ENCODE data around the gene RPTN.

RPTN gene, protein sequence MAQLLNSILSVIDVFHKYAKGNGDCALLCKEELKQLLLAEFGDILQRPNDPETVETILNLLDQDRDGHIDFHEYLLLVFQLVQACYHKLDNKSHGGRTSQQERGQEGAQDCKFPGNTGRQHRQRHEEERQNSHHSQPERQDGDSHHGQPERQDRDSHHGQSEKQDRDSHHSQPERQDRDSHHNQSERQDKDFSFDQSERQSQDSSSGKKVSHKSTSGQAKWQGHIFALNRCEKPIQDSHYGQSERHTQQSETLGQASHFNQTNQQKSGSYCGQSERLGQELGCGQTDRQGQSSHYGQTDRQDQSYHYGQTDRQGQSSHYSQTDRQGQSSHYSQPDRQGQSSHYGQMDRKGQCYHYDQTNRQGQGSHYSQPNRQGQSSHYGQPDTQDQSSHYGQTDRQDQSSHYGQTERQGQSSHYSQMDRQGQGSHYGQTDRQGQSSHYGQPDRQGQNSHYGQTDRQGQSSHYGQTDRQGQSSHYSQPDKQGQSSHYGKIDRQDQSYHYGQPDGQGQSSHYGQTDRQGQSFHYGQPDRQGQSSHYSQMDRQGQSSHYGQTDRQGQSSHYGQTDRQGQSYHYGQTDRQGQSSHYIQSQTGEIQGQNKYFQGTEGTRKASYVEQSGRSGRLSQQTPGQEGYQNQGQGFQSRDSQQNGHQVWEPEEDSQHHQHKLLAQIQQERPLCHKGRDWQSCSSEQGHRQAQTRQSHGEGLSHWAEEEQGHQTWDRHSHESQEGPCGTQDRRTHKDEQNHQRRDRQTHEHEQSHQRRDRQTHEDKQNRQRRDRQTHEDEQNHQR

GRCh38 chr1:152159144-152159543, at the start of gene RPTN:
Gene RPTN, minus strand, starts transcription at chr1:152159228. Its CDS starts 1,339 bp downstream, at chr1:152157889.
- no peak for DNase-seq

DNA sequence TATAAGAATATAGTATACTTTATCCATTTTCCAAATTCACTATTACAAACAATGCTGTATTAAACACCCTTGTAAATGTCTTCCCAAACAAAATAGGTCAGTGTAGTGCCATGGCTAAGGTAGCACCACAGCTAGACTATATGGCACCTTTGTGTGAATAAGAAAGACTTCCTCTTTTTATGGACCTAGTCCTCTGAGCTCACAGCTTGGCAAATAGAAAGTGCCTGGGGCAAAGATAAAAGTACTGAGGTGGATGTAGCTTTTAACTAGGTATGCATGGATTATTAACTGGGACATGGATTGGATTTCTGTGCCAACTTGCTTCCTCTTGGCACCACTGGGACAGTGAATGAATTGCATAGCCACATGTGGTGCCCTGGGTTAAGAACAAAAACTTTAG, 40.0 kb upstream of the RPTN start:
- no peak for DNase-seq

GRCh38 chr1:152197361-152197941, 38.4 kb upstream of the RPTN start:
- DNase-seq, result no peak

GRCh38 chr1:152191711-152192110, 32.7 kb upstream of the RPTN start:
- no peak for DNase-seq

DNA sequence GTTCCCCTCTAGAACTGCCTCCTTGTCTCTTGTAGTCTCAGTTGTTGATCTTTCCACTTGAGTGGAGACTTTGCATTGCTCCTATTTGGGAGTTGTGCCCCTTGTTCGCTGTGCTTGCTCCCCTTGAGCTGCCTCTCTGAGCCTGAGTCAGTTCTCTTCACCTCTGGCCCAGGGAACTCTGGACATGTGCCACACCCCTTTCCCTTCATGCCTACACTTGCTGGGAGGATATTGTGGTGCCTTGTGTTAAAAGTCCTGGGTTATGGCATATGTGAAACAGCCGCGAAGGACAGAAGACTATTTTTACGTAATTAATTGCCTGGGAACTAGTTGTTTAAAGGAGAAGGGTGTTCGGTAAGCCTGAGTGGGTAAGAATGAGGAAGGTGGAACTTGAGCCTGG, 32.2 kb upstream of the RPTN start:
- DNase-seq, result no peak

GRCh38 chr1:152190589-152190988, 31.6 kb upstream of the RPTN start:
- no peak for DNase-seq

- peak; percentile 44 for DNase-seq
Measured at GRCh38 chr1:152189657-152190442, 30.8 kb upstream of the RPTN start.

GRCh38 chr1:152188673-152189591, 29.9 kb upstream of the RPTN start:
- peak; percentile 70 for DNase-seq

GRCh38 chr1:152186556-152187285, 27.7 kb upstream of the RPTN start:
- no peak for DNase-seq

DNA sequence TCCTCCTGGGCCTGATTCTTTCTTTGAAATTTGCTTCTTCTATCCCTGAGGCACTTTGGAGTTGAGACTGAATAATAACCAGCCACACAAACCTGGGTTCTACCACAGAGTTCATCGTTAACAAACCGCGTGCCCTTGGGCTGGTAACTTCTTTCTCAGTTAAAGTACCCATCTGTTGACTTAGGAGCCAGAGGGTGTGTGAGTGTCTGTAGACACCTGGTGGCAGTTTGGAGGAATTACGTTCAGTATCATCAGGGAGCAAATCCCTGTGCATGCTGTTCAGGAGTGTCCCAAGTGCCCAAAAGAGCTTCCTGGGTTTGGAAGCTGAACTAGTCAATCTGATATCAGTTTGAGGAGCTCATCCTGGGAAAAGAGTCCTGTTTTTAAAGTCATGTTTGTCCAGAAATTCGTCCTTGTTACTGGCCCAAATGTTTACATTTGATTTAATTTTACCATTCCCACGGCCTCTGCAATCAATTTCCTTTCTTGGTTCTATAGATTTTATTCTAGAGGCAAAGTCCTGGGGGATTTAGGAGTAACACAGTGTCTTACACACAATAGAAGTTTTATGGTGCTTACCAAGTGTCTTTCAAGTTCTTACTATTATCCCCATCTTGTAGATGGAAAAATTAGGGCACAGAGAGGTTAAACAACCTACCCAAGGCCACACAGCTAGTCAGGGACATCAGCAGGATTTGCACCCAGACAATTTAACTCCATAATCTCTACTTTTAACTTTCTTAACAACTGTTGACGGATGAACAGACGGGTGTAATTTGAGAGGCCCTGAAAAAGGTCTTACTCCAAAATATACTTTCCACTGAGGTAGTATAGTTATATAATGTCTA, 26.7 kb upstream of the RPTN start:
- peak; percentile 23 for DNase-seq

GRCh38 chr1:152182944-152183361, 23.9 kb upstream of the RPTN start:
- no peak for DNase-seq

- DNase-seq, result no peak
Measured at GRCh38 chr1:152182431-152182830, 23.4 kb upstream of the RPTN start.

DNA sequence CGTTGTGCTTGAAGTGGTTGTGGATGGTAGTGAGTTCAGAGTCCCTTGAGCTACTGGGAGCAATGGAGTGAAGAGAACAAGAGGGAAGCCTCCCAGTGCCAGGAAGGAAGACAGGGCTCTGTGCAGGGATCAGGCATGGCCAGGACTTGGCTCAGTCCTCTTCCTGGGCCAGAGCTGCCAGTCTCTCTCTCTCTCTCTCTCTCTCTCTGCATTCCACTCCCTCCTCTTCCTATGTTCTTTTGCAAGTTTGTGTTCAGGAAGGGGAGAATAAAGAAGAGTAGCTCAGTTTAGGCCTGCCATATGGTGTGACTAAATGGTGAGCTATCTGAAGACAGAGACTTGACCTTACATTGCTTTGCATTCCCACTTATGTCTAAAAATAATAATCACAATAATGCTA, 20.5 kb upstream of the RPTN start:
- no peak for DNase-seq

- DNase-seq, result no peak
Measured at GRCh38 chr1:152170287-152170905, 11.4 kb upstream of the RPTN start.

GRCh38 chr1:152169366-152170025, 10.5 kb upstream of the RPTN start:
- no peak for DNase-seq

DNA sequence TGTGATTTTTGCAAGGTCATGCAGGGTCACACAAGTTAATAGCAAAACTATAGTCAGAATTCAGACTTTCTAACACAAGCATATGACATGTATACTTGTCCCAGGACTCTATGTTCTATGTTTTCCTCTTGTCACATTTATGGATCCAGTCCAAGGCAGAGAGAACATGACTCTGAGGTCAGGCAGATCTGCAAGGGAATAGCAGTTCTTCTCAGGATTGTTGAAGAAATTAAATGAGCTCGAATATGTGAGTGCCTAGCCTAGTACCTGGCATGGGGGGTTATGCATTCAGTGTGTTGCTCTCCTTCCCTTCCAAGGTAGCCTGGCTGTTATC, 9.5 kb upstream of the RPTN start:
- DNase-seq, result no peak

DNA sequence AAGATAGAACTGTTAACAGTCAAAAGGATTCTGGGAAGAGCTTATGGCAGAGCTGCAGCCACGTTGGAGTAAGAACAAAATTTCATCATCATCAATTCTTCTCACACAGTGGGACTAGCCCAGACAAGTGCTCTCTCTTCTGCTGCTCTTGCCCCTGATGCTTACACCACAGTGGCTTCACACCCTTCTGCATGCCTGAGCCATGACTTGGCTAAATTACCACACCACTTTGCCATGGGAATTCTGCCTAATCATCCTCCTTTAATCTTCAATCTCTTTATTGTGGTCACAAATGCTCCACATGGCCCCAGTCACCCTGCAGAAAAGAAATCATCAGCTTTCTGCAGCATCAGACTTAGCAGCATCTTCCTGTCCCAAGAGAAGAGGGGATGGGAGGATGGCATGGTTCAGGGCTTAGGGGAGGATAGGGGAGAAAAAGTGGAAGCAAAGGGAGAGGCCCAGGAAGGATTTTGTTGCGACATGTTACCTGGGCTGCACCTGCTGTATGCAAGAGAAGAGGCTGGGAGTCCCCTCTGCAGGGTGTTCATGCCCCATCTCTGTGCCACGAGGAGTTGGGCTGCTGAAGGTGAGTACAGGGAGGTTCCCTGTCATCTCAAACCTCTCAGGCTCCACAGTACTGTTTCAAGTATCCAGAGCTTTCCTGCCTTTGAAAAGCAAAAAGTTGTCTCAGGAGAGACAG, 9.0 kb upstream of the RPTN start:
- DNase-seq, result no peak

DNA sequence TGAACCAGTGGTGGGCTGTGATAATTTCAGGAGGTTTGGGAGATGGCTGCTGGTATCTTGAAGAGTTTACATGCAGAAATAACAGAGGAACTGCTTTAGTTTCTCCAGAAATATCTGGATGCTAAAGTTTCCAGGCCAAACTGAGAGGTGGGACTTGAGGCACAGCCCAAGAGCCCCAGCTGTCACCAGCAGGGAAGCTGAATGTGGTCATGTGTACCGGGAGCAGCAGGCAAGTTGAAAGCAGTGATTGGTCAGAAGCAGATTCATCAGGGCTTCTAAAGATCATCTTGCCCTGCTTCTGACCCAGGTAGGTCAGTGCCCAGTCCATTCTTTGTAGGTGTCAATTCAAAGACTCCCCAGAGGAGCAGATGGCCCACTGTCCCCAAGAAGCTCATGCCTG, 7.9 kb upstream of the RPTN start:
- DNase-seq, result no peak
